Measurements from ENCODE around the gene SV2C.

Gene SV2C

GRCh38 chr5:76099756-76100155 is 16.6 kb downstream of the SV2C start:
- DNase-seq = no peak

DNA sequence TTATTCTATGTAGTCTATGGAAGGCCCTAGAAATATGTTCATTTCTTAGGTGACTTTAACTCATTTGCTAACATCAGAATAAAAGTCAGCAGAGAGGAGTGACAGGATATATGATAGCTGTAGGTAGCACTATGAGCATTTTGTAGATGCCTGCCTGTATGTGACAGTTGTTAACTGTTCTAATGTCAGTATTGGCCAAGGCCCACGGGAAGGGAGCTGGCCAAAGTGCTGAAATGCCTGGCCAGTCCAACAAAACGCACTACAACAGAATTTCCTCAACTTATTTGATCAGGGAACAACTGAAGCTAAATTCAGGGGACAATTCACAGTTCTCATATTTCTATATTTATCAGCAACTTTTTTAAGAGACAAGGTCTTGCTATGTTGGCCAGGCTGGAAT is 20.8 kb downstream of the SV2C start:
- no peak for DNase-seq

DNA sequence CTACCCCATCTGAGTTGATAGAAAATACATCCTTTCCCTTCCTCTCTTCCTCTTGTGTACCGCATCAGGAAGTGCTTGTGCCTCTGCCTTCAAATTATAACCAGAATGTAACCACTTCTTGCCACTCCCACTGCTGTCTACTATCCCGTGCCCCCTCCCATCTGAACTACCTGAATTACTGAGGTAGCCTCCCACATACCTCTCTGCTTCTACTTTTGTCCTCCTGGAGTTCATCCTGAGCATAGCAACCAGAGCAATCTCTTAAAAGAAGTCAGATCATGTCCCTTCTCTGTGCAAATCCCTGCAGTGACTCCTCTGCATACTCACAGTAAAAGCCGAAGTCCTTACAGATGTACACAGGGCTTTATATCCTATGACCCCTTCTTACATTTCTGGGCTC is 23.0 kb downstream of the SV2C start:
- no peak for DNase-seq

DNA sequence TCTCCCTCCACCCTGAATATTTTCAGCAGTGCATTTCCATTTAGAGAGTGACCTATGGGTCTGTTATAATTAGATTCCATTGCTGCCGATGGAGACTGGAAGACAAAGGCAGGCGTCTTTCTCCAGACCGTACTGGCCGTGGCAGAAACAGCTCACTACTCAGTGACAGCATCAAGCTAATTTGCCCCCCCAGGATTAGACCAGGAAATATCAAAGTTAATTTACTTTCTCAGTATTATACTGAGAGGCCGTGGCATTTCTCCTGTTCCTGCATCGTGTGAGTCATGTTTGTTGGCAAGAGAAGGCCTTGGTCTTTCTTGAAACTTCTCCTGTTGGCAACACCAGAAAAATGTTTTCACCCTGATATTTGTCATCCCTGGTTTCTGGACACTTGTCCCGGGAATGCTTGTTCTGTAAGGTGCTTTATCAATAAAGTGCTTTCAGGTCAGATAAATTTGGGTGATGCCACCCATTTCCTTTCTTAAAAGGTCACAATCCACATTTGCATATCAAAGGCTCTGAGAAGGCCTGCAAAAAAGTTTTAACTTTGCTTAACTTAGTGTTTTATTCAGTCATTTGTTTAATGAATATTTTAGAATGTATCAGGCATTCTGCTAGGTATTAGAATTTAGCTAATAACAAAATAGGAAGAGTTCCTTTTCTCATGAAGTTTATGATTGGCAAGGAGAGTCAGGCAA is 28.4 kb downstream of the SV2C start:
- no peak for DNase-seq

- no peak for DNase-seq
Observed at GRCh38 chr5:76113103-76113502, 29.9 kb downstream of the SV2C start.

DNA sequence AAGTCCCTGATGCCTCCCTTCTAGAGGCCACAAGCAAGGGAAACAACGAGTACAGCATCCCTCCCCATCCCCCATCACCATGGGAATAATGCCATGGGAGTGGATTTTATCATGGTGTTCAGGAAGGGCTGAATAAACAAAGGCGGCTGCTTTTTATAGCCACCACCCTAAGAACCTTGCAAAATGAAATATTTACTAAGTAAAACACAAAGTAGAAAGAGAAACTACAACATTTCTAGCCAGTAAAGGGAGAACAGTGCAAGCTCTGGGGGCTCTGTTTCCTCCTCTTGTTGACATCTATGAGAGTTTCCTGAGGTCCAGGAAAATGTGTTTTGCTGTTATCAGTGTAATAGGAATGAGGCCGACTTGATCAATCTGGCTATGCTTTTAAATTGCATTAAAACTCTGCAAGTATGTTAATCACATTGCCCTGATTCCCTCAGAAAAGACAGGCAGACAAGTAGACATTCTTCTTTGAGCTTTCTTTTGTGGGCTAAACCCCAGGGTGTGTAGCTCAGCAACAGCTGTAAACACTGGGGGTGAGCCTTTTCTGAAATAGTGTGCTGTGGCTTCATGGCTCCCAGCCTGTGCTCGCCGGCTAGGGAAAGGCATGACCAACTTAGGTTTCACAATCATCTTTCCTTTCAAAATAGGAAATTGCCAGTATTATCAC is 31.1 kb downstream of the SV2C start:
- no peak for DNase-seq

DNA sequence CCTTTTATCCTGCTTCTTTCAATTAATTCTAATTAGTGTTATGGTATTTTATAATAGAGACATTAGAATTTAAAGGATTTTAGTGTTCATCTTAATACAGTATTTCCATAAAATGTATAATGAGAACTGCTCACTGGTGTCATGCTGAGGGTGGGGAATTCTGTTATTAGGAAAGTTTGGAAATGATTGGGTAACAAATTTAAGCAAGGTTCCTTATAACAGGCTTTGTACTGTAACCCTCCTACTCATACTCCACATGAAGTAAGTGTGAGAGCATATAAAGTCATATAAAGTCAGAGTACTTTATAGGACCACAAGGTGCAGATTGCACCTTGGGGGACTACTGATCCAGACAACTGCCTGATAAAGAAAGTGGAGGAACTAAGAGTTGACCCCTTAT is 42.2 kb downstream of the SV2C start:
- DNase-seq = no peak

DNA sequence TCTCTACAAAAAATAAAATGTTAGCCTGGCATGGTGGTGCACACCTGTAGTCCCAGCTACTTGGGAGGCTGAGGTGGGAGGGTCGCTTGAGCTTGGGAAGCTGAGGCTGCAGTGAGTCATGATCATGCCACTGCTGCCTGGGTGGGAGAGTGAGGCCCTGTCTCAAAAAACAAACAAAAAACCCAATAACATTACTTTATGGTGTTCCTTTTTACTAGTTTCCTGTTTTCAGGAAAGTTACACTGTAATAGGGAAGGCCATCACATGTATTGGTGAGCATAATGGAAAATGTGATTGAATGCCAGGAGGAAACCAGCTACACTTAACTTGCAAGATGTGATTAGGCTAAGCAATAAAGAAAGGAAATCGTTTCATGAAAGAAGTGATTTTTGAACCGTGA is 42.7 kb downstream of the SV2C start:
- DNase-seq = no peak

- no peak for DNase-seq
Observed at GRCh38 chr5:76134003-76134402, 50.8 kb downstream of the SV2C start.

DNA sequence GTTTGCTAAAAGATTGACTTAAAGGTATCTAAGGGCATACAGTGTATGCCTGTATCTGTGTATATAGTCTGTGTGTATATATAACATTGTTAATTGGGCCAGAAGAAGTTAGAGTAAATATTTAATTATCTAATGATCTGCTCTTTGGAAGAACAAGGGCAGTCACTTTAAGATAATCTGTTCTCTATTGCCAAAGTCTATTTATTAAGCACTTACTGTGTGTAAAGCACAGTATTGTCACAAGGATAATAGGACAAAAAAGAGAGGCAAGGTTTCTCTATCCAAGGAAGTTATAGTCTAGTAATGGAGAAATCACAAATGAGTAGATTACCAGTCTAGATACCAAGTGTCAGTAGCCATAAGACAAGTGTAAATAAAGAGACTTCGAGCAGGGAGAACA is 51.5 kb downstream of the SV2C start:
- DNase-seq = no peak

DNA sequence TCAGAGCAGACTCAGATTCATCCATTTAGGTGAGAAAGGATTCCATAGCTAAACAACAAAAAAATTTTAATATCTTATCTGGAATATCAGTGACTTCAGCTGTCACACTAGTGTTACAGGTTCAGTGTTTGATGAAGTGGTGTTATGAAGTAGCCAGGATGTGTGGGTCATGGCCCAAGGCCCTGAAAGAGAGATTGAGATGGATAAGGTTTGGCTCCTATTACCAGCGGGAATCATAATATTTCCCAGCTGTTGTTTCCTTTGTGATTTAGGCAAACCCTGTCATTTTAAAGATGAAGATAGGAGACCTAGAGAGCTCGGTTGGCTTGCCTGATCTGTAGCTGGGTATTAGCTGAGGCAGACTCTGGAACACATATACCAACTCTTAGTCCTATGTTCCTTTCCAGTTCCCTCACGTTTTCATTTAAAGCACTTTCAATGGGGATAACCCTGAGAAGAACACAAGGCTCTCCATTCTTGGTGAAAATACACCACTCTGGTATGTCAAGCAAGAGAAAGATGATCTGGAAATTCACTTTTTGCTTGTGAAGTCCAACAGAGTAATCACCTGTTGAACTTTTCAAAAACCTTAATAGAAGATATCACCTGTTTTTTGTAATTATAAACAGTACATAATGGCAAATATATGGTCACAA is 54.8 kb downstream of the SV2C start:
- no peak for DNase-seq

GRCh38 chr5:76143884-76144283 is 60.7 kb downstream of the SV2C start:
- no peak for DNase-seq

DNA sequence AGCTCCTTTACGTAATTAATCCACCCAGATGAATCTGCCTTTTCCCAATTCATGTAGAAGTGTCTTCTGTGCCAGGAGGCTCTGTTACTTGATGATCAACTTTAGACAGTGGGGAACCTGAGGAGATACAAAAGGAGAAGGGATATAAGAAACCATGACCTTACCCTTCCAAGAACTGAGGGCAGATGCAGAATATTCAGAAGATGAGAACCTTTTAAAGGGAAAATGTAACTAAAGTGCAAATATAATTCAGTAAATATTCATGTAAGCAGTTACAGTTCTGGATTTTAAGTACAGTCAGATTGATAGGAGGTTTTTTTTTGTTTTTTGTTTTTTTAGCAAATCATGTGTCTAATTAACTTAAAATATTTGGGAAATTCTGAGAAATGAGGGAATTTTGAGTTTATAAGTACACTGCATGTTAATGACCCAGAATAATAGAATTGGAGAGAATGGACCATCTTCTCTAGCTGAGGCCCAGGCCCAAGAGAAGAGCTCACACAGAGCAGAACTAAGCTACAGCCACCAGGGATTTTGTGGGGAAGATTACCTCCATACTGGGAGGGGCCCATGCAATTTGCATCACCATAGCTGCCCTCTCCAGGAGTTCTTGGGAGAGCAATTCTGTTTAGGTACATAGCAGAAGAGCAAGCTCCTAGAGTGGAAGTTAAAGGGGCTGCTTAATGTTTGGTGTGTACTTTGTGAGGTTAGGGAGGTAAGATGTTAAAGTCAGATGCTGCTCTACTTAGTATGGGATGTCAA is 61.5 kb downstream of the SV2C start:
- no peak for DNase-seq

- no peak for DNase-seq
Observed at GRCh38 chr5:76145945-76146344, 62.8 kb downstream of the SV2C start.

GRCh38 chr5:76149636-76150035 is 66.5 kb downstream of the SV2C start:
- DNase-seq = no peak

- no peak for DNase-seq
Observed at GRCh38 chr5:76152161-76152560, 69.0 kb downstream of the SV2C start.

DNA sequence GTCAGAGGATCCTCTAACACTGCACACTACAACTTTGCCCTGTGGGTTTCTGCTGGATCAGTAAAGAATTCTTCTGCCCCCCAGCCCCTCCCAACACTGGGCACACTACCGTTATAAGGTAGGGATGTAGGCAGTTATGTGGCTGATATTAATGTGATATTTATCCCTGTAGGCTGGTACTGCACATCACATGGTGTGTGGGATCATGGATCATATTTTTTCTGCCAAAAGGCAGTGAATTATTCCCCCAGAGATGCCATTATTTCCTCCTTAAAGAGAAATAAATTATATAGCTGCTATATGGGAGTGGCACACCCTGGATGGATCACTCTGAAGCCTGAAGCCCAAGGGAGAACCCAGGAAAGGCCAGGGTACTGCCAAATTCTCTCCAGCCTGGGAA is 69.5 kb downstream of the SV2C start:
- DNase-seq = no peak

GRCh38 chr5:76153271-76153670 is 70.1 kb downstream of the SV2C start:
- no peak for DNase-seq

- DNase-seq = no peak
Observed at GRCh38 chr5:76154009-76154690, 71.0 kb downstream of the SV2C start.

DNA sequence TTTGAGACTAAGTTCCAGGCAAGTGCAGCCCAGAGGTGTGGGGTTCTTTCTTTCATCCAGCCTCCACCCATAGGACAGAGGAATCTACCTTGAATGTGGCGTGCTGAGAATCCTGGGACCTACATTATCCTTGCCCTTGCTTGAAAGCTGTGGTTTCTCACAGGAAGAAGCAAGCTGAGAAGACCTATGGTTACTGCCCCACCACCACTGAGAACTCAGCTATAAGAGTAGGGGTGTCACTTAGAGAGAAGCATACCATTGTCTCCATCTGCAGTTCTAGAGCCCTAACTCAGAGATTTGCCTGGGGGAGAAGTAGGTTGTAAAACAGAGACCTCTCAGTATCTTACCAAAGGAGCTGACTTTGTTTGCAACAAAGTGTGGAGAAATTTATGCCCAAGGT is 72.4 kb downstream of the SV2C start:
- DNase-seq = no peak

DNA sequence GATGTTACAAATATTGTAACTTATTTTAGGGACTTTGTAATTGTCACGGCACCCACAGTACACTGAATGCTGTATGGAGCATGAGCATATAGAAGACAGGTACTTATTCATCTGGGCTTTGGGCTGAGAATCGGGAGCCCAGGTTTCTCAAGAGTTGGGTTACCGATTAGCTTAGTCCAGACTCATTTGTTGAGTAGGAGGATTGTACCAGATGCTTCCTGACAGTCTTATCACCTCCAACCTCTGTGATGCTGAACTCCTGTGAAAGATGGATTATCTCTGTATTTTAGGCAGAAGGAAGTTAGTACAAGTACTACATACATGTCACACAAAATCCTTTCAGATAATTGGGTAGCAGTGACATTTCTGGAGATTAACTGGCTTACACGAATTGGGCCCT is 79.2 kb downstream of the SV2C start:
- no peak for DNase-seq

GRCh38 chr5:76163111-76163628 is 80.0 kb downstream of the SV2C start:
- DNase-seq = no peak

DNA sequence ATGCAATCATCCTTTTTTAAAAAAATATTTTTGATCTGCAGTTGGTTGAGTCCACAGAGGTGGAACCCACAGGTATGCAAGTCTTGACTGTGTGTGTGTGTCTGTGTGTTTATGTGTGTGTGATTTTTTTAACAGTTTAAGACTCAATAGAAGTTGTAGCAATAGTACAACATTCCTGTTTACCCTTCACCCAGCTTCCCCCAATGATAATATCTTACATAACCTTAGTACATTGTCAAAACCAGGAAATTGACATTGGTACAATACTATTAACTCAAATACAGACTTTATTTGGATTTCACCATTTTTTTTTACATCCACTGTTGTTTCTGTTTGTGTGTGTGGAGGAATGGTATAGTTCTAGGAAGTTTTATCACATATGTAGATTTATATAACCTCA is 81.8 kb downstream of the SV2C start:
- no peak for DNase-seq
